B cell (primary cell): ENCODE results near the gene AARS1. TPM values are rescaled to one million over a fixed set of nuclear protein-coding genes. Genes with fewer than 3 reads are reported as not detected.

Source experiments
- ATAC-seq: fragments of 200-7000 bp; cut with Tn5 transposase; one replicate; pipeline ENCODE4 v1.10.0; 2021; ENCODE audit warnings: low read depth, mild to moderate bottlenecking, moderate number of reproducible peaks, moderate library complexity
- CTCF ChIA-PET: fragments of 350-600 bp; sonication (Branson Sonifier 250); formaldehyde crosslinking; loops from one replicate; lab custom pipeline; 2021; ENCODE audit warnings: antibody characterized with exemption, inconsistent platforms; lab: Charles Lee
- POLR2A ChIA-PET: fragments of 350-600 bp; sonication (Branson Sonifier 250); formaldehyde crosslinking; loops from one replicate; lab custom pipeline; 2021; ENCODE audit warnings: antibody characterized with exemption; lab: Charles Lee
- DNase-seq: peaks from one replicate; pipeline ENCODE4 v3.0.0; 2013
- H2AFZ ChIP-seq: 2 replicates; pipeline ENCODE4 v1.6.1; 2012; ENCODE audit warnings: mild to moderate bottlenecking, low read depth, low read length; ENCODE audit not compliant: insufficient read depth, poor library complexity, severe bottlenecking
- H3K27ac ChIP-seq, 2 donors: 1 replicate in 1 of 2; 2 replicates in 1 of 2; pipeline ENCODE4 v1.5.1; 2012 to 2013; ENCODE audit warnings: low read length in 2 of 2, mild to moderate bottlenecking in 2 of 2, moderate library complexity in 1 of 2
- H3K27me3 ChIP-seq, 4 experiments: fragments of 200-600 bp in 1 of 4; sonication (generic) in 1 of 4; replicated peaks in 1 of 4; 1 replicate in 2 of 4; 2 replicates in 2 of 4; pipeline versions ENCODE4 v1.6.1 to v1.7.0; 2013 to 2016; ENCODE audit warnings: low read length in 3 of 4, mild to moderate bottlenecking in 2 of 4, mixed read lengths in 1 of 4, moderate library complexity in 1 of 4; ENCODE audit not compliant: insufficient read depth in 4 of 4, control insufficient read depth in 3 of 4; ENCODE audit errors: control extremely low read depth in 1 of 4
- H3K36me3 ChIP-seq, 2 experiments: replicated peaks in 1 of 2; 1 replicate in 1 of 2; 2 replicates in 1 of 2; pipeline versions ENCODE4 v1.6.1 to v1.7.1; 2013; ENCODE audit warnings: low read length in 1 of 2; ENCODE audit not compliant: insufficient read depth in 2 of 2, control insufficient read depth in 1 of 2; ENCODE audit errors: control extremely low read depth in 1 of 2, extremely low read depth in 1 of 2
- H3K4me1 ChIP-seq, 2 donors: fragments of 200-600 bp in 1 of 2; sonication (generic) in 1 of 2; 1 replicate in 1 of 2; 2 replicates in 1 of 2; pipeline versions ENCODE4 v1.5.1 to v1.6.1; 2013 to 2017; ENCODE audit warnings: low read length in 2 of 2; ENCODE audit not compliant: control insufficient read depth in 2 of 2, insufficient read depth in 2 of 2
- H3K4me2 ChIP-seq: replicated peaks from 2 replicates; pipeline ENCODE3; 2012; ENCODE audit warnings: mild to moderate bottlenecking, low read depth, low read length; ENCODE audit not compliant: poor library complexity, severe bottlenecking
- H3K4me3 ChIP-seq, 5 experiments: fragments of 200-600 bp in 1 of 5; sonication (generic) in 1 of 5; 1 replicate in 3 of 5; 2 replicates in 2 of 5; pipeline versions ENCODE4 v1.5.1 to v1.7.0; 2011 to 2016; ENCODE audit warnings: low read length in 4 of 5, mild to moderate bottlenecking in 4 of 5, low read depth in 2 of 5, control low read depth in 1 of 5, moderate library complexity in 1 of 5; ENCODE audit not compliant: insufficient read depth in 1 of 5; ENCODE audit errors: control extremely low read depth in 1 of 5, extremely low read depth in 1 of 5
- H3K79me2 ChIP-seq: fragments of 200-600 bp; sonication (generic); one replicate; pipeline ENCODE4 v1.6.0; 2016; ENCODE audit warnings: low read length; ENCODE audit not compliant: control insufficient read depth, insufficient read depth
- H3K9ac ChIP-seq: fragments of 200-600 bp; sonication (generic); 2 replicates; pipeline ENCODE4 v1.6.1; 2017; ENCODE audit warnings: mild to moderate bottlenecking, low read length, moderate library complexity
- H3K9me3 ChIP-seq, 3 donors: one replicate each; pipeline versions ENCODE4 v1.6.1 to v1.7.1; 2013; ENCODE audit warnings: low read length in 2 of 3; ENCODE audit not compliant: control insufficient read depth in 2 of 3, insufficient read depth in 1 of 3; ENCODE audit errors: control extremely low read depth in 1 of 3
- H4K20me1 ChIP-seq: 2 replicates; pipeline ENCODE4 v1.6.0; 2012; ENCODE audit warnings: mild to moderate bottlenecking, low read length; ENCODE audit not compliant: insufficient read depth, control insufficient read depth, poor library complexity, severe bottlenecking
- H3K27ac Mint-ChIP-seq: one replicate; pipeline ENCODE4 v1.8.0; 2021; ENCODE audit warnings: mixed read lengths
- H3K27me3 Mint-ChIP-seq: one replicate; pipeline ENCODE4 v1.8.0; 2021; ENCODE audit warnings: mixed read lengths
- H3K4me1 Mint-ChIP-seq: one replicate; pipeline ENCODE4 v1.8.0; 2021; ENCODE audit warnings: mixed read lengths
- H3K4me3 Mint-ChIP-seq: one replicate; pipeline ENCODE4 v1.8.0; 2021; ENCODE audit warnings: mixed read lengths
- H3K9me3 Mint-ChIP-seq: one replicate; pipeline ENCODE4 v1.8.0; 2022; ENCODE audit warnings: mixed read lengths; ENCODE audit not compliant: insufficient read depth
- EZH2 ChIP-seq: IDR thresholded peaks from 2 replicates; pipeline ENCODE4 v1.6.1; 2012; ENCODE audit warnings: borderline replicate concordance, low read depth, mild to moderate bottlenecking, moderate library complexity, low read length; ENCODE audit not compliant: insufficient read depth, poor library complexity, severe bottlenecking
- WGBS: methylation state at CpG from one replicate; pipeline ENCODE4 v1.1.5; 2013; ENCODE audit warnings: missing lambda C conversion rate; ENCODE audit not compliant: insufficient coverage; 5-methylcytosine and 5-hydroxymethylcytosine counted together
- intact Hi-C: fragments of 100-400 bp; cut with micrococcal nuclease; formaldehyde crosslinking; loops from one replicate; pipeline ENCODE4 v1.10.0; 2022
- polyA plus RNA-seq: library from polyadenylated mRNA; depleted of rRNA; stranded (reverse); fragments of >200 nt; gene quantifications from 2 replicates; pipeline ENCODE4 v1.2.3, GENCODE V29; 2012
- total RNA-seq, 2 donors: library from RNA; stranded (reverse); fragments of 120-200 nt in 1 of 2; gene quantifications; 1 replicate in 1 of 2; 2 replicates in 1 of 2; pipeline versions ENCODE4 v1.2.3 to v1.2.4, GENCODE V29; 2013 to 2022
- TF ChIP-seq, protein P1 (sequence below): fragments of 200-600 bp; IDR thresholded peaks from one replicate; pipeline ENCODE4 v1.8.0; 2022; ENCODE audit warnings: antibody characterized with exemption, mild to moderate bottlenecking

Gene AARS1
- total and polyA plus RNA-seq, 2 donors (not counting 1 experiment from before 2014, with no cell fraction given): 27.7 to 57.8 TPM

DNA sequence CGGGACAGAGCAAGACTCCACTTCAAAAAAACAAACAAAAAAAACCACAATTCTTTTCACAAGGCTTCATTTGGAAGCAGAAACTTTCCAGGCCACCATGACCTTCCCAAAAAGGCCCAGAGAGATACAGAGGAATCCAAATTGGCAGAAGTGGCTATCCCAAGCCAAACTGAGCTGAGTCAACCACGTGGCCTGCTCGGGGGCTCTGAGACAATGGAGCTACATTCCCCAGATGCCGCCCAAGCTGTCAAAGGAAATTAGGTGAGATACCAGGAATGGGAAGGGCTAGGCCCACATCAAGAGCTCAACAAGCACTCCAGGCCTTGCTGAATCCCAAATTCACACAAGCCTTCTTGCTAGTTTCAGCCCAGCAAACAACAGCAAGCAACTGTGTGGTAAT, 31.9 kb downstream of the AARS1 start:
- H3K4me3 Mint-ChIP-seq: no peak overlapping the region
- H3K4me1 Mint-ChIP-seq: no peaks in the 10 kb centered on the region
- intact Hi-C loops: no loop called here
- Histone ChIP-seq H3K79me2 (no peaks in the 10 kb centered on the region), H3K4me3 (no peak overlapping the region), H3K27ac (no peak overlapping the region), H3K4me1 (no peaks in the 10 kb centered on the region), H3K9ac (no peak overlapping the region), H2AFZ (no peak overlapping the region), H3K4me2 (no peak overlapping the region), H4K20me1 (no peaks in the 10 kb centered on the region), H3K27me3 (no peaks in the 10 kb centered on the region), H3K9me3 (peaks cover 0 to 4% (median 0%) of the 10 kb centered on the region in 3 donors), H3K36me3 (peaks cover 0 to 68% of the 10 kb centered on the region in 2 experiments)
- CTCF ChIA-PET: interaction anchor here (0.6 to 2.8 kb wide), 2 partner anchors 10 to 1059 kb away, joined by 3 to 12 read pairs; no protein-coding TSS in a partner anchor
- WGBS: 97% methylated on average over 4 of the region's 4 CpGs
- no peak for TF ChIP-seq EZH2
- TF ChIP-seq, protein P1, sequence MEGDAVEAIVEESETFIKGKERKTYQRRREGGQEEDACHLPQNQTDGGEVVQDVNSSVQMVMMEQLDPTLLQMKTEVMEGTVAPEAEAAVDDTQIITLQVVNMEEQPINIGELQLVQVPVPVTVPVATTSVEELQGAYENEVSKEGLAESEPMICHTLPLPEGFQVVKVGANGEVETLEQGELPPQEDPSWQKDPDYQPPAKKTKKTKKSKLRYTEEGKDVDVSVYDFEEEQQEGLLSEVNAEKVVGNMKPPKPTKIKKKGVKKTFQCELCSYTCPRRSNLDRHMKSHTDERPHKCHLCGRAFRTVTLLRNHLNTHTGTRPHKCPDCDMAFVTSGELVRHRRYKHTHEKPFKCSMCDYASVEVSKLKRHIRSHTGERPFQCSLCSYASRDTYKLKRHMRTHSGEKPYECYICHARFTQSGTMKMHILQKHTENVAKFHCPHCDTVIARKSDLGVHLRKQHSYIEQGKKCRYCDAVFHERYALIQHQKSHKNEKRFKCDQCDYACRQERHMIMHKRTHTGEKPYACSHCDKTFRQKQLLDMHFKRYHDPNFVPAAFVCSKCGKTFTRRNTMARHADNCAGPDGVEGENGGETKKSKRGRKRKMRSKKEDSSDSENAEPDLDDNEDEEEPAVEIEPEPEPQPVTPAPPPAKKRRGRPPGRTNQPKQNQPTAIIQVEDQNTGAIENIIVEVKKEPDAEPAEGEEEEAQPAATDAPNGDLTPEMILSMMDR: no peak
- ATAC-seq (no peak), DNase-seq (no peak)
- H3K9me3 Mint-ChIP-seq: no peaks in the 10 kb centered on the region
- H3K27ac Mint-ChIP-seq: no peak overlapping the region
- no peaks in the 10 kb centered on the region for H3K27me3 Mint-ChIP-seq
- POLR2A ChIA-PET: no interaction called here

DNA sequence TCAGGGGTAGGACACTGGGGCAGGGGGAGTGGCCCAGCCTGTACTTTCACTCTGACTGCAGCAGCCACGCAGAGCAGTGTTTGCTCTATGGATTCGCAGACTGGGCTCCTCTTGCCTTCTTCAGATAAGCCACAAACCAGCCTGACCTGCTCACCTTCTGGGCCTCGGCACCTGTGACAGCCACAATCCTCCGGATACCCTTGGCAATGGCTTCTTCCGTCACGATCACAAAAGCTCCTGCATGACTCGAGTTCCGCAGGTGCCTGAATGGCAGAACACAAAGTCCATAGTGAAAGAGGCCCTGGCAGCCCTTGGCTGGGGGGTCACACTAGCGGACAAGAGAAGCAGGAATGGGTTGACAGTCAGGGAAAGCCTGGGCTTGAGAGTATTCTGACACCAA, 33.7 kb downstream of the AARS1 start:
- TF ChIP-seq, protein P1: no peak
- TF ChIP-seq EZH2: no peak
- ATAC-seq: no peak
- no peak overlapping the region for H3K4me3 ChIP-seq
- H3K36me3 ChIP-seq: peaks cover 0 to 58% of the 10 kb centered on the region in 2 experiments
- Mint-ChIP-seq H3K4me1 (peaks cover 5% of the 10 kb centered on the region), H3K27ac (no peak overlapping the region), H3K4me3 (no peak overlapping the region), H3K9me3 (no peaks in the 10 kb centered on the region), H3K27me3 (no peaks in the 10 kb centered on the region)
- DNase-seq: no peak
- no peak overlapping the region for H3K4me2 ChIP-seq
- H3K4me1 ChIP-seq: peaks cover 0 to 9% of the 10 kb centered on the region in 2 donors
- ChIA-PET CTCF (interaction anchor here (0.7 to 1.1 kb wide), 2 partner anchors 17 to 216 kb away, joined by 4 read pairs; no protein-coding TSS in a partner anchor), POLR2A (no interaction called here)
- H3K9ac ChIP-seq: no peak overlapping the region
- WGBS: 95% methylated on average over 9 of the region's 9 CpGs
- peaks cover 0 to 8% (median 0%) of the 10 kb centered on the region in 3 donors for H3K9me3 ChIP-seq
- H4K20me1 ChIP-seq: no peaks in the 10 kb centered on the region
- intact Hi-C loops: no loop called here
- no peaks in the 10 kb centered on the region for H3K27me3 ChIP-seq
- H3K27ac ChIP-seq: no peak overlapping the region
- H3K79me2 ChIP-seq: no peaks in the 10 kb centered on the region
- no peak overlapping the region for H2AFZ ChIP-seq
